Fibroblast of mammary gland (primary cell): ENCODE measurements around the gene FOXO3.
A peak's percentile ranks its signal among the peaks of the same experiment; 100 is the strongest.

ENCODE experiments used
- DNase-seq: peaks from one replicate; pipeline ENCODE4 v3.0.0-alpha.2; 2010; ENCODE audit warnings: low read depth
- H3K4me3 ChIP-seq: 2 replicates; pipeline ENCODE4 v1.5.1; 2011; ENCODE audit warnings: low read depth, mild to moderate bottlenecking, low read length, moderate library complexity; ENCODE audit not compliant: control insufficient read depth
- TF ChIP-seq, protein P1 (sequence below): conservative IDR thresholded peaks from 2 replicates; pipeline ENCODE4 v1.5.1; 2011; ENCODE audit warnings: low read depth, low read length, inconsistent platforms; ENCODE audit not compliant: control insufficient read depth, insufficient read depth

The FOXO3 gene

GRCh38 chr6:108596956-108597355, 36.2 kb downstream of the FOXO3 start:
- no peak overlapping the region for H3K4me3 ChIP-seq
- DNase-seq, result no peak
- TF ChIP-seq, protein P1, sequence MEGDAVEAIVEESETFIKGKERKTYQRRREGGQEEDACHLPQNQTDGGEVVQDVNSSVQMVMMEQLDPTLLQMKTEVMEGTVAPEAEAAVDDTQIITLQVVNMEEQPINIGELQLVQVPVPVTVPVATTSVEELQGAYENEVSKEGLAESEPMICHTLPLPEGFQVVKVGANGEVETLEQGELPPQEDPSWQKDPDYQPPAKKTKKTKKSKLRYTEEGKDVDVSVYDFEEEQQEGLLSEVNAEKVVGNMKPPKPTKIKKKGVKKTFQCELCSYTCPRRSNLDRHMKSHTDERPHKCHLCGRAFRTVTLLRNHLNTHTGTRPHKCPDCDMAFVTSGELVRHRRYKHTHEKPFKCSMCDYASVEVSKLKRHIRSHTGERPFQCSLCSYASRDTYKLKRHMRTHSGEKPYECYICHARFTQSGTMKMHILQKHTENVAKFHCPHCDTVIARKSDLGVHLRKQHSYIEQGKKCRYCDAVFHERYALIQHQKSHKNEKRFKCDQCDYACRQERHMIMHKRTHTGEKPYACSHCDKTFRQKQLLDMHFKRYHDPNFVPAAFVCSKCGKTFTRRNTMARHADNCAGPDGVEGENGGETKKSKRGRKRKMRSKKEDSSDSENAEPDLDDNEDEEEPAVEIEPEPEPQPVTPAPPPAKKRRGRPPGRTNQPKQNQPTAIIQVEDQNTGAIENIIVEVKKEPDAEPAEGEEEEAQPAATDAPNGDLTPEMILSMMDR, result no peak

DNA sequence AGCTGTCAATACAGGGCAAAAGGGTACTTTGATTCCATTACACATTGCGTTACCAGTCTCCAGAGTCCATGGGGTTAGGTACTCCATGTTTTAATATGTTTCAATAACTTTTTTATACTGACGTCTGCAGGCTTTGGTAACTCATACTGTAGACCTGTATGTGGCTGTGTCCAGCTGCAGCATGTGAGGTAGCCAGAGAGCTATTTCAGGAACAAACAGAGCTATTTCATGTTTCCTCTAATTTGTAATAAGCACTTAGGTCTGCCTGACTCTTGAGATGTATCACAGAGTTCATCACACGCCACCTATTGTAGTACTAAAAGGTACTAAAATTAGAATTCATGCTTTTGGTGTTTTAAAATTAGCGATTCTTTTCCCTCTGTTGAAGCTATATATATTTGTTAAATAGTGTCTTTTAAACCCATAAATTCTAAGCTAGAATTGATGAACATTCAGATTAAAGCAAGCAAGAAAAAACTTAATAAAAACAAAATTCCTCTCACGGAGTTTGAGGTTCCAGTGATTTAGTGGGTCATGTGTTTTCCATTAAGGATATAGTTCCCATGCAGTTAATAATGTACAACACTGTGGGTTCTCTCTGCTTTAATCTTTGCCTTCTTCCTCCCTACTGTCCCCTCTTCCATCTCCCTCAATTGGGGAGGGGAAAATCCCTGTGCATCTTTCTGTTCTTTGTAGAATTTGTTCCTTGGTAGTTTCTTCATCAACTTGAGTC, 37.0 kb downstream of the FOXO3 start:
- TF ChIP-seq, protein P1, result no peak
- H3K4me3 ChIP-seq, result no peak overlapping the region
- peak; percentile 54 for DNase-seq

GRCh38 chr6:108598305-108598863, 37.7 kb downstream of the FOXO3 start:
- TF ChIP-seq, protein P1, result no peak
- DNase-seq, result peak; percentile 92
- no peak overlapping the region for H3K4me3 ChIP-seq

GRCh38 chr6:108604156-108604555, 43.4 kb downstream of the FOXO3 start:
- TF ChIP-seq, protein P1, result no peak
- no peak for DNase-seq

DNA sequence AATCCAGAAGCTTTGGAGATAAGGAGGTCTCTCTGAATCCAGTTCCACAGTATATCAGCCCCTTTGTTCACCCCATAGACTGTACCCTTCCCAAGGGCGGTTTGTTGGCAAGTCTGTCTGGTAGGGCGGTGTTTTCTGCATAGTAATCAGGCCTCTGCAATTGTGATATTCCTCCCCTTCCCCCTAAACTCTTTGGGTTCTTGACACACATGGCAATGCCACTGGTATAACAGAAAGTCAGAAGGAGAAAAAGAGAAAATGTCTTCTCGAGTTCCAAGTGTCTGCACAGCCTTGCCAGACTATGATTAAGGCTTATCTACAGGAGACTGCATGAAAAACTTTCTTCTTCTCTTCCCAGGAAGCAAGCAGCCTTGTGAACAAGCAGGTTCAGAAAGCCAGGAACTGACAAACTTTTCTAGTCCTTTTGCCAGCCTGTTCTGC, 45.6 kb downstream of the FOXO3 start:
- no peak for DNase-seq
- TF ChIP-seq, protein P1, result no peak
- H3K4me3 ChIP-seq, result no peak overlapping the region

More at GRCh38 chr6:108604156-108604555, 43.4 kb downstream of the FOXO3 start:
- no peak overlapping the region for H3K4me3 ChIP-seq

DNA sequence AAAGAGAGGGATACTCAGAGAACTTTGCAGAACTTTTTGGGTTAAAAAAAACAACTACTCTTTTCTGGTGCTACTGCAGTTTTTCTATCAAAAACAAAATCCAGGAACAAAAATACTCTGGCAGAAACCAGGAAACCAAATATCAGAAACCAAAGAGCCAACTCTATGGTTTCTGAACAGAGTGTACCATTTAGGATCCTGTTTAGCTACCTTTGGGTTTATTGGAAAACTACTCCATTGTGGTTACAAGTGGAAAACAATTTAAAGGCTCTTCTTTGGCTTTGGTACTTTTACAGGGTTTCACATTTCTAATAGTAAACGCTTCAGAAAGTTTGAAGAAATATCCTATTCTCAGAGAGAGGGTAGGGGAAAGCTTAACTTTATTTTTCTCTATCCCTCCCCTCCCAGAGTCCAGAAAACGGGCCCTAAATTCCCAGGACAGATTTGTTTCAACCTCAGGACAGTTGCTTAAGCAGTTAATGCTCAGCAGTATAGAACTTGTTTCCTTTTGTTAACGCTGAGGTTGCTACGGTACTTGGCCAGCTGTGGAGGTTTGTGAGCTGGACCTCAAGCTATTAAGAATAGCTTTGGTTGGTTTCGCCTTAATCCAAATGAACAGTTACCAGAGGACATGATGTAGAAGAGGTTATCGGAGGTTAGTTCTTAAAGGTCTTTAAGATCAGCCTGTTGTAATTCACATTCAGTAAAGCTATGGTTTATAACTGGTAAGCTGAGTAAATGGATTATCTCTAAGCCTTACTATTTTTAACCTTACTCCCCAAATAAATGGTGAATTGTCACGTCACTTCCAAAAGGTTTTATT, 47.9 kb downstream of the FOXO3 start:
- TF ChIP-seq, protein P1, result no peak
- peak; percentile 53 for DNase-seq
- H3K4me3 ChIP-seq, result no peak overlapping the region
